HepG2 (cell line): Measurements from ENCODE around the gene ZNF530. TPM values are rescaled to one million over a fixed set of nuclear protein-coding genes. Genes with fewer than 3 reads are reported as not detected.

Experiments used
- GABPA ChIP-seq, 2 experiments: IDR thresholded peaks; 2 replicates each; pipeline ENCODE4 v1.6.1; 2011 to 2016; ENCODE audit warnings: low read depth in 2 of 2, low read length in 1 of 2, missing biosample characterization in 1 of 2, missing genetic modification characterization in 1 of 2
- HNF4G ChIP-seq, 2 experiments: sonication (generic) in 1 of 2; formaldehyde crosslinking in 1 of 2; IDR thresholded peaks; 2 replicates each; pipeline versions ENCODE4 v1.4.0 to v1.6.1; 2011 to 2020; ENCODE audit warnings: borderline replicate concordance in 2 of 2, low read depth in 2 of 2, mild to moderate bottlenecking in 2 of 2, low read length in 1 of 2, missing genetic modification reagents in 1 of 2, moderate library complexity in 1 of 2
- HNRNPLL ChIP-seq: fragments of 200-400 bp; formaldehyde crosslinking; IDR thresholded peaks from 2 replicates; pipeline ENCODE4 v1.6.1; 2017; ENCODE audit warnings: mild to moderate bottlenecking, low read depth, low read length; ENCODE audit not compliant: poor library complexity, severe bottlenecking
- IKZF5 ChIP-seq: IDR thresholded peaks from 2 replicates; pipeline ENCODE4 v1.6.1; 2018; ENCODE audit warnings: missing genetic modification reagents, mild to moderate bottlenecking, missing compliant biosample characterization
- JUN ChIP-seq: sonication (generic); formaldehyde crosslinking; IDR thresholded peaks from 2 replicates; pipeline ENCODE4 v1.4.0; 2020; ENCODE audit warnings: mild to moderate bottlenecking, missing genetic modification reagents
- KAT8 ChIP-seq: IDR thresholded peaks from 2 replicates; pipeline ENCODE4 v1.6.1; 2016; ENCODE audit warnings: missing genetic modification reagents, missing compliant biosample characterization
- KLF9 ChIP-seq: IDR thresholded peaks from 2 replicates; pipeline ENCODE4 v1.6.1; 2016; ENCODE audit warnings: low read depth
- MEIS1 ChIP-seq: sonication (generic); formaldehyde crosslinking; IDR thresholded peaks from 2 replicates; pipeline ENCODE4 v1.9.0; 2021; ENCODE audit warnings: mild to moderate bottlenecking, missing genetic modification reagents, moderate library complexity, borderline replicate concordance
- MXI1 ChIP-seq: IDR thresholded peaks from 3 replicates; pipeline ENCODE4 v1.6.1; 2012; ENCODE audit warnings: low read depth, low read length, inconsistent platforms, borderline replicate concordance
- NFKB2 ChIP-seq: sonication (generic); formaldehyde crosslinking; IDR thresholded peaks from 2 replicates; pipeline ENCODE4 v1.4.0; 2020; ENCODE audit warnings: missing genetic modification reagents, borderline replicate concordance
- POLR2AphosphoS2 ChIP-seq: IDR thresholded peaks from 2 replicates; pipeline ENCODE4 v1.6.1; 2011; ENCODE audit warnings: low read depth, low read length, improper control_type of control experiment
- REPIN1 ChIP-seq: sonication (generic); formaldehyde crosslinking; IDR thresholded peaks from 2 replicates; pipeline ENCODE4 v1.8.0; 2022; ENCODE audit warnings: missing genetic modification reagents, low read depth, mild to moderate bottlenecking, borderline replicate concordance
- SMARCE1 ChIP-seq: fragments of 450-650 bp; IDR thresholded peaks from 2 replicates; pipeline ENCODE4 v1.6.1; 2017; ENCODE audit warnings: borderline replicate concordance
- SP1 ChIP-seq, 2 experiments: fragments of 450-650 bp in 1 of 2; sonication (generic) in 1 of 2; formaldehyde crosslinking in 1 of 2; IDR thresholded peaks; 2 replicates each; pipeline versions ENCODE4 v1.4.0 to v1.6.1; 2016 to 2020; ENCODE audit warnings: missing genetic modification reagents in 1 of 2
- THAP11 ChIP-seq: IDR thresholded peaks from 2 replicates; pipeline ENCODE4 v1.6.1; 2016; ENCODE audit warnings: missing biosample characterization, missing genetic modification reagents
- ZFY ChIP-seq: sonication (generic); formaldehyde crosslinking; IDR thresholded peaks from 2 replicates; pipeline ENCODE4 v1.4.0; 2020; ENCODE audit warnings: missing genetic modification reagents
- ZNF496 ChIP-seq: sonication (generic); formaldehyde crosslinking; IDR thresholded peaks from 2 replicates; pipeline ENCODE4 v1.8.1; 2023; ENCODE audit warnings: mild to moderate bottlenecking, moderate library complexity, missing genetic modification reagents; ENCODE audit not compliant: insufficient replicate concordance
- ZNF564 ChIP-seq: sonication (generic); formaldehyde crosslinking; IDR thresholded peaks from 2 replicates; pipeline ENCODE4 v1.8.1; 2023; ENCODE audit warnings: mild to moderate bottlenecking, missing genetic modification reagents
- ZNF788 ChIP-seq: sonication (generic); formaldehyde crosslinking; IDR thresholded peaks from 2 replicates; pipeline ENCODE4 v1.5.0; 2020; ENCODE audit warnings: mild to moderate bottlenecking, missing genetic modification reagents, borderline replicate concordance
- polyA plus RNA-seq, 8 experiments: library from polyadenylated mRNA; depleted of rRNA in 3 of 8; stranded (reverse) in 7 of 8; unstranded in 1 of 8; fragments of >200 nt; fragmentation: Illumina TruSeq in 4 of 8; extraction: Trizol in 4 of 8; gene quantifications; 2 replicates each; pipeline versions ENCODE4 v1.2.1 to v1.2.3, GENCODE V29; 2011 to 2016; ENCODE audit warnings: low read depth in 4 of 8, missing spikeins in 1 of 8, mixed read lengths in 1 of 8; ENCODE audit not compliant: insufficient read depth in 1 of 8
- total RNA-seq, 5 experiments: library from RNA; depleted of rRNA; stranded (reverse); fragments of >200 nt; fragmentation: Illumina TruSeq; extraction: Trizol; gene quantifications; 2 replicates each; pipeline ENCODE4 v1.2.3, GENCODE V29; 2016; ENCODE audit warnings: low read depth in 1 of 5
- TF ChIP-seq, protein P1 (sequence below): IDR thresholded peaks from 2 replicates; pipeline ENCODE4 v1.6.1; 2016; ENCODE audit warnings: missing compliant biosample characterization, missing genetic modification reagents, borderline replicate concordance
- TF ChIP-seq, protein P2 (sequence below): sonication (generic); formaldehyde crosslinking; IDR thresholded peaks from 2 replicates; pipeline ENCODE4 v1.4.0; 2020; ENCODE audit warnings: missing genetic modification reagents
- TF ChIP-seq, protein P3 (sequence below): sonication (generic); formaldehyde crosslinking; IDR thresholded peaks from 2 replicates; pipeline ENCODE4 v1.5.1; 2020; ENCODE audit warnings: missing genetic modification reagents, mild to moderate bottlenecking, borderline replicate concordance

Gene ZNF530
- total and polyA plus RNA-seq, 2 of the 13 experiments (the other 11 are each of a cell fraction or from before 2014, with no cell fraction given) = 1.1 to 7.8 TPM

DNA sequence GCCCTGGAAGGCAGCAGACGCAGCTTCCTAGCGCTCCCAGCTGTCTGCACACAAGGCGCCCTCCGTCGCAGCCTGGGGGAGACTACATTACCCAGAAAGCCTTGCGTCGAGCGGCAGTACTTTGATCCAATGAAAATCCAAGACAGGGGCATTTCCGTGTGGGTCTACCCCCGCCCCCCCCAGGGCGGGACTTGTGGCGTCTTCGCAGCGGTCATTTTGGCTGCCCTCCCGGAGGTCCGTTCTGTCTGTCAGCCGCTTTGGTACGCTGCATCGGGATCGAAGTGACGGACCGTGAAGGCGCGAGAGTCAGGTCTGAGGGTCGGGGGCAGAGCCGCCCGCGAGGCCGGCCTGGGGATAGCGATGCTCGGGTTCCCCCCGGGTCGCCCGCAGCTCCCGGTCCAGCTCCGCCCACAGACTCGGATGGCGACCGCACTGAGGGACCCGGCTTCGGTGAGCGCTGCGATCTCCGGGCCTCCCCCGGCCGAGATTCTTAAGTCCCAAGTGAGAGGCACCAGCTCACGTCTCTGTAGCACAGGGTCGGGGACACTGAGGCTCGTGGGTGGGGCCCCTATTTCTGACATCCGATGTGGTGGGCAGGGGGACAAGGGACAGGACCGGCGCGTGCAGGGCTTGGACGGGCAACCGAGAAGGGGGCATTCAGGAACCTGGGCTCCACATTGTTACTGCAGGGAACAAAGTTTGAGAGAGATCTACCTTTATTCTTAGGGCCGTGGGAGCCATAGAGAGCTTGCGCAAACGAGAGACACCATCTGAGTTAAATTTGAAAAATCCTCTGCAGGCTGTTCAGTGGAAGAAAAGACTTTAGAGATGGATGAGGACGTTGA, 33.5 kb downstream of the ZNF530 start, which contains the start of gene ZNF211 (continued):
- peak; percentile 68 for TF ChIP-seq HNRNPLL
- peak; percentile 81 for TF ChIP-seq KAT8 (CRISPR knock-in tag)
- TF ChIP-seq KLF9 (CRISPR knock-in tag) = 0 out of 2 replicates have a peak, but pooled peaks have one; percentile 36
- 0 out of 2 replicates have a peak, but pooled peaks have one; percentile 48 for TF ChIP-seq JUN (CRISPR knock-in tag)
- no peak for TF ChIP-seq MEIS1 (CRISPR knock-in tag)
- peak; percentile 53; the same call in 1 of the 2 replicates for TF ChIP-seq ZNF788
- TF ChIP-seq, protein P1, sequence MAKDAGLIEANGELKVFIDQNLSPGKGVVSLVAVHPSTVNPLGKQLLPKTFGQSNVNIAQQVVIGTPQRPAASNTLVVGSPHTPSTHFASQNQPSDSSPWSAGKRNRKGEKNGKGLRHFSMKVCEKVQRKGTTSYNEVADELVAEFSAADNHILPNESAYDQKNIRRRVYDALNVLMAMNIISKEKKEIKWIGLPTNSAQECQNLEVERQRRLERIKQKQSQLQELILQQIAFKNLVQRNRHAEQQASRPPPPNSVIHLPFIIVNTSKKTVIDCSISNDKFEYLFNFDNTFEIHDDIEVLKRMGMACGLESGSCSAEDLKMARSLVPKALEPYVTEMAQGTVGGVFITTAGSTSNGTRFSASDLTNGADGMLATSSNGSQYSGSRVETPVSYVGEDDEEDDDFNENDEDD (CRISPR knock-in tag) = peak; percentile 64; the same call in 1 of the 2 replicates
- TF ChIP-seq SP1 (IDR thresholded peaks at IDR 0.05) = no peak
- TF ChIP-seq SP1 (CRISPR knock-in tag; IDR thresholded peaks at IDR 0.05) = peak; percentile 83
- TF ChIP-seq IKZF5 (CRISPR knock-in tag) = peak; percentile 71; the same call in 1 of the 2 replicates
- TF ChIP-seq MXI1 = peak; percentile 34; the same call in 1 of the 3 replicates
- TF ChIP-seq POLR2AphosphoS2 = no peak
- TF ChIP-seq ZNF564 = peak; percentile 44; the same call in 1 of the 2 replicates
- TF ChIP-seq ZFY (CRISPR knock-in tag) = peak; percentile 52; the same call in 1 of the 2 replicates
- TF ChIP-seq HNF4G (IDR thresholded peaks at IDR 0.05; ENCODE audit: borderline replicate concordance, low read depth, low read length) = no peak
- no peak for TF ChIP-seq HNF4G (CRISPR knock-in tag; IDR thresholded peaks at IDR 0.05; ENCODE audit: borderline replicate concordance, low read depth)
- TF ChIP-seq, protein P2, sequence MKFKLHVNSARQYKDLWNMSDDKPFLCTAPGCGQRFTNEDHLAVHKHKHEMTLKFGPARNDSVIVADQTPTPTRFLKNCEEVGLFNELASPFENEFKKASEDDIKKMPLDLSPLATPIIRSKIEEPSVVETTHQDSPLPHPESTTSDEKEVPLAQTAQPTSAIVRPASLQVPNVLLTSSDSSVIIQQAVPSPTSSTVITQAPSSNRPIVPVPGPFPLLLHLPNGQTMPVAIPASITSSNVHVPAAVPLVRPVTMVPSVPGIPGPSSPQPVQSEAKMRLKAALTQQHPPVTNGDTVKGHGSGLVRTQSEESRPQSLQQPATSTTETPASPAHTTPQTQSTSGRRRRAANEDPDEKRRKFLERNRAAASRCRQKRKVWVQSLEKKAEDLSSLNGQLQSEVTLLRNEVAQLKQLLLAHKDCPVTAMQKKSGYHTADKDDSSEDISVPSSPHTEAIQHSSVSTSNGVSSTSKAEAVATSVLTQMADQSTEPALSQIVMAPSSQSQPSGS (CRISPR knock-in tag) = 0 out of 2 replicates have a peak, but pooled peaks have one; percentile 25
- peak; percentile 41; the same call in 1 of the 2 replicates for TF ChIP-seq NFKB2 (CRISPR knock-in tag)
- TF ChIP-seq SMARCE1 = no peak
- peak; percentile 99 for TF ChIP-seq THAP11 (CRISPR knock-in tag)
- peak; percentile 28; the same call in 1 of the 2 replicates for TF ChIP-seq REPIN1 (CRISPR knock-in tag)
- no peak for TF ChIP-seq ZNF496 (CRISPR knock-in tag)
- TF ChIP-seq GABPA (IDR thresholded peaks at IDR 0.05; ENCODE audit: low read depth, low read length) = peak; percentile 79
- TF ChIP-seq GABPA (CRISPR knock-in tag; IDR thresholded peaks at IDR 0.05; ENCODE audit: low read depth) = peak; percentile 96
- TF ChIP-seq, protein P3, sequence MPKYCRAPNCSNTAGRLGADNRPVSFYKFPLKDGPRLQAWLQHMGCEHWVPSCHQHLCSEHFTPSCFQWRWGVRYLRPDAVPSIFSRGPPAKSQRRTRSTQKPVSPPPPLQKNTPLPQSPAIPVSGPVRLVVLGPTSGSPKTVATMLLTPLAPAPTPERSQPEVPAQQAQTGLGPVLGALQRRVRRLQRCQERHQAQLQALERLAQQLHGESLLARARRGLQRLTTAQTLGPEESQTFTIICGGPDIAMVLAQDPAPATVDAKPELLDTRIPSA (CRISPR knock-in tag) = no peak
